OCI-M2 (cell line): ENCODE data around the gene DCTD.
A peak's percentile ranks its signal among the peaks of the same experiment; 100 is the strongest.
"Not testable (repeated sequence)": the region's sequence is repeated elsewhere in the genome, so short reads cannot be mapped to it uniquely, and the experiment has no call there.

Experiments
- DNase-seq: peaks from one replicate; lab custom pipeline; 2025; ENCODE audit not compliant: unreplicated experiment; lab: John Stamatoyannopoulos, UW

Gene DCTD

DNA sequence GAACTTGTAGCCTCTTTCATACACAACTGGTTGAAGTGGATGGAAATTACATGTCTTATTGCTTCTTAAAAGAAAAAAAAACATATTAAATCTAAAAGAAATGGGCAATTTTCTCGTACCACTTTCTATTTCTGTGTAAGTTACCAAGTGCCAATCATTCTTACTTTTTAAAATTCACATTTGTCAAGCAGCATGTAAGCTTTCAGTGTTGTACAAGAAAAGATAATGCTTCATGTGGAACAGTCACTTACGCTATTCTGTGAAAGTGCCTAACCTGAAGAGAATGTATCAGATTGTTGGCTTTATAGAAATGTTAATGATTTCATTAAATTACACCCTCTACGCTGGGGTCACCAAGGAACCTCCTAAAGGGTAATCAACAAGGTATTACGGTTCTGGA, 4.4 kb upstream of the DCTD start:
- DNase-seq: no peak

- DNase-seq: no peak
Observed at GRCh38 chr4:182920676-182921075, 3.5 kb upstream of the DCTD start.

DNA sequence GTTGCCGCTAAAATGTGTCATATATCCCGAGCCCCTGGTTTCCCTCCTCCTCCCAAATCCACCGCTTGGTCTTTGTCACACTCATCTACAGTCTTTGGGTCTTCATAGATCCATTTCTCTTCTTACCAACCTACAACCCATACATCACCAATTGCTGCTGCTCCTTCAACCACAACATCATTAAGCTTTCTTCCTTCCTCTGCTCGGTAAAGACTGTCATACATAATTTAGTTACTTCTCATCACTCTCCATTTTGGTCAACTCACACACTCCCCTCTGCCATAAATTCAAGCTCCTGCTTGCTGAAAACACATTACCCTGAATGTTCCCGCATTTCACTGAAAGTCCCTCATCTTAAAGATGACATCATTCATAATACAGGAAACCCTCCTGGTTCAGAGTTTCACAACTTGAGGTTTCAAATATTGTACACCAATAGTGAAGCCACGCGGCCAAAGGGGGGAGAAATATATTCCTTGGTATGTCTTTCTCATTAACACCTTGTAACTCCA, 1.7 kb upstream of the DCTD start:
- no peak for DNase-seq

DNA sequence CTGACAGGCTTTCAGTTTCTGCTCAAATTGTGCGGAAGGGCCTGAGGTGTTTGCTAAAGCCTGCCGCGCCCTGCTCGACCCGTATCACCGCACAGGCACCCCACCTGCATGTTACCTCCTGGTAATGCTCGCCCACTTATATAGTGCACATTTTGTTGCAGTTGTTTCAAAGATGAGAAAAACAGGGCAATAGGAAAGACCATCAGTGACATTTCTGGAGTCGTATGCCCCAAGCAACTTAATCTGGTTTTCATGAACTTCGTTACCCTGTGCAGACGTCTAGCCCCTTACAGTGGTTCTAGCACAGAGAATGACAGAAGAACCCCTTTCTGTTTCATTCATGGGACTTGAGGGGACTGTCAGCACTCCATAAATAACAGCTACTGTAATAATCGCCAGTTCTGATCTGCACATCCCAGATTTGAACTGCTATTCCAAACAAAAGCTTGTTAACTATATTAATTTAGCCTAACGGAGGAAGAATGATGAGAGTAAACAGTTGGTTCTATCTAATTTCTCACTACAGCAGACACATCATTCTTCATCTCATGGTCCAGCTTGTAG, 940 bp upstream of the DCTD start:
- DNase-seq: peak; percentile 43

DNA sequence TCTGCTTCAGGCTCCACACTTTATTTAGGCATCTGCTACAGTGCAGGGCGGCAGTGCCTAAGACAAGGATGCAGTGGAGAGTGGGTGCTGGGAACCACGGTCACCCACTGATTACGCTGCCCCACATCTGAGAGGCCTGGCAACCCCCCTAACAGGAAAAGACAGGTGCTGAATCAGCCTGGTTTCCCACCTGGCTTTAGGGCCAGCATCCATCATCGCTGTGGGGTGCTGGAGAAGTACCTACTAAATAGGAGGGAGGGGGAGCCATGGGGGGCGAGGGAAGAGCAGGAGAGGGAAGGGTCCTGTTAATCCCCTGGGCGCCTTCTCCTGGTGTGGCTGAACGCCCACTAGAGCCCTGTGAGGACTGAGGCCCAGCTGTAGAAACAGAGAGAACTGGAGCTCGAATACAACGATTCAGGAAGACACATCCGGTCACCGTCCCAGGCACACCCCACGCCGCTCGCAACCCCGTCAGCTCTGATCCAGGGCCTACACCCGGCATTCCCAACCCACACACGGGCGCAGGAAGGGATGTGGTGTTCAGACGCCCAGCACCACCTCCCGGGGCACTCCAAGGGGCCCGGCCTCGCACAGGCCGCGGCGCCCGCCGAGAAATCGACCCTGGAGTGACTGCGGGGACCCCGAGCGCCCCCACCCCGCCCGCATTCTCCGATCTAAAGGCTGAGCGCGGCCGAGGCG, 554 bp downstream of the DCTD start:
- DNase-seq: no peak

GRCh38 chr4:182914357-182914756, 2.8 kb downstream of the DCTD start:
- DNase-seq: no peak

DNA sequence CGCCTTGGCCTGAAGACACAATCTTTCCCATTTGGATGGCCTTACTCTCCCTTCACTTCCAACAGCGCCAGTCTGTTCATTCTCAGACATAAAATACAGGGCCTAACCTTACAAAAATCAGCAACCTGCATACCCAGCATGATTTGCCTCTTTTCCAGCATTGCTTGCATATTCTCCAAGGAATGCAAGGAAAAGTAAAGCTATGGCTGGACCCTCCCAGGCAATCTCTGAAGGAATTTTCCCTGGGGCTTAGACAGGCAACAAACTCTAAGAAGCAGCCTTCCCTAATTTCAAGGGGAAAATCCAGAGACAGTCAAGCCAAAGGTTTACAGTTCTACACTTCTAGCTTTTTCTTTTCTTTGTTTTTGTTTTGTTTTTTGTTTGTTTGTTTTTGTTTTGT, 3.6 kb downstream of the DCTD start:
- no peak for DNase-seq

- DNase-seq: no peak
Observed at GRCh38 chr4:182913036-182913435, 4.2 kb downstream of the DCTD start.

- DNase-seq: no peak
Observed at GRCh38 chr4:182908124-182908523, 9.1 kb downstream of the DCTD start.

- no peak for DNase-seq
Observed at GRCh38 chr4:182907396-182907795, 9.8 kb downstream of the DCTD start.

GRCh38 chr4:182906786-182907185, 10.4 kb downstream of the DCTD start:
- no peak for DNase-seq

- no peak for DNase-seq
Observed at GRCh38 chr4:182905038-182905437, 12.1 kb downstream of the DCTD start.

GRCh38 chr4:182904211-182904761, 12.9 kb downstream of the DCTD start:
- DNase-seq: no peak

DNA sequence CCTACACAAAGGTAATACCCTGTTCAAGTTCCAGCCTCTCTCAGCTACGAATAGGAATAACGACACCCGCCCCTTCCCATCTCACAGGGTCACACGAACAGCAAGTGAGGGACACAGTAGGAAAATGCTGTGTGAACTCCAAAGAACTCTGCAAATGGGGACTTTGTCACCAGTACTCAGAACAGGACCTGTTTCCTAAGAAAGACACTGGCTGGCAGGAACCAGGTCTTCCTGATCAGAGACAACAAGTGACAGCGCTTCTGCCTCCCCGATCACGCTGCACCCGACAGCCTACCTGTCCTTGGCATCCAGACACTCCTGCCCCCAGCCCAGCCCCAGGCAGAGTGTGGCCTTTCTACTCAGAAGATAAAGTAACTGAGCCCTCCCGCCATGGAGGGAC, 14.2 kb downstream of the DCTD start:
- DNase-seq: no peak

GRCh38 chr4:182901337-182901736, 15.8 kb downstream of the DCTD start:
- no peak for DNase-seq

DNA sequence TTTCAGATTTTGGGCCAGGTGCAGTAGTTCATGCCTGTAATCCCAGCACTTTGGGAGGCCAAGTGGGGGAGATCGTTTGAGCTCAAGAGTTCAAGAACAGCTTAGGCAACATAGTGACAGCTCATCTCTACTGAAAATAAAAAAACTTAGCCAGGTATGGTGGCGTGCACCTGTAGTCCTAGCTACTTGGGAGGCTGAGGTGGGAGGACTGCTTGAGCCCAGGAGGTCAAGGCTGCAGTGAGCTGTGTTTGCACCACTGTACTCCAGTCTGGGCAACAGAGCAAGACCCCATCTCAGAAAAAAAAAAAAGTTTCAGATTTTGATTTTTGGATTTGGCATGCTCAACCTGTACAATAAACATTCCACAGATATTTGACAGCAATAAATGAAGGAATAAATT, 17.2 kb downstream of the DCTD start:
- not testable (repeated sequence) for DNase-seq

DNA sequence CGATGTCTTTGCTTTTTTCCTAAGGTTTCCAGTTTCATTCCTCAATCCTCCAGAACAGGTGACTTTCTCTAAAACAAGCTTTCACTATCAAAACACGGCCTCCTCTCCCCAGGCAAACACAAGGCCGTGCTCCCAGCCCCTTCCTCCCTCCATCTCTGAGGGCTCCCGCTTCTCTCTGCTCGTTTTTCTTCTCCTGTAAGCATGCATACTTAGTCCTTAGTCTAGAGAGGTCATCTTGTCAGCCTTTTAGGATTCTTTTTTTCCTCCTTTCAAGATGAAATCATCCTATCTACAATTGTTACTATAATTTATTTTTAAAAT, 18.7 kb downstream of the DCTD start:
- no peak for DNase-seq

GRCh38 chr4:182897601-182898478, 19.3 kb downstream of the DCTD start:
- no peak for DNase-seq

- no peak for DNase-seq
Observed at GRCh38 chr4:182896421-182896820, 20.8 kb downstream of the DCTD start.

DNA sequence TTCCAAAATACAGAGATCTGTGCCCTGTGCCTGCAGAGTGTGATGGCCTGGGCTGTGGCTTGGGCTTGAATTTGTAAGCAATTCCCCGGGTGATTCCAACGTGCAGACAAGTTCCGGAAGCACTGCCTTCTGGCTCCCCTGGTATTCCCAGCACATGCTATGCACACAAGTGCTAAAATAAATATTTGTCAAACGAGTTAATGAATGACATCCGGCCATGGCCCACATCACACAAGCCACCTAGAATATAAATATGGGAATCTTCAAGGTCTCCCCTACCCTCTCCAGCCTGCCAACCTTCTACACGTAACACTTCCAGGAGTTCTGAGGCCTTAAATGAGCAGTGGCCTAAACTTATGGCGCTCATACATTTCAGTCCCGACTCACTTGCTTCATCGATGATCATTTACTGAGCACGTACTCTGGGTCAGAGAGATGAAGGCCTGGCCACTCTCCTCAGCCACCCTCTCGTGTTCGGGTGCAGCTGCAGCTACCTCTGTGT, 21.3 kb downstream of the DCTD start:
- DNase-seq: no peak

DNA sequence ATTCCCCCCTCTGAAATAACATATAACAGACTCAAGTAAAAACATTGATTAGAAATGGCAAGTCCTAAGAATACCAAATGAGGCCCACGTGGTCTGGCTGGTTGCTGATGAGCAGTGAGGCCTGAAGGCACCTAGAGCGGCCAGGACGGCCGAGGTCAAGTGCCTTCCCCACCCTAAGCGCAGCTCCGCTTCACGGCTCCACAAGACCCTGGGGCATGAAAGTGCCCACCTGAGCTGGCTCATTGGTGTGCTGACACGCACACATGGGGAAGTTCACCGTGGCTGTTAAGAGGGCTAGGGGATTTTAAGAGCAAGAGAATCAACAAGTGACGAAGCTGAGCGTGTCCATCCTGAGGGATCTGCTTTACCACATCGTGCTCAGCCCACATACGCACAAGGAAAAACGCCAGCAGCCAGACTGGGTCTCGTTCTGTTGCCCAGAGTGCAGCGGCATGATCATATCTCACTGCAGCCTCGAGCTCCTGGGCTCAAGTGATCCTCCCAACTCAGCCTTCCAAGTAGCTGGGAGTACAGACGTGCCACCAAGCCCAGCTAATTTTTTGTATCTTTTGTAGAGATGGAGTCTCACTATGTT, 22.4 kb downstream of the DCTD start:
- DNase-seq: no peak
